Neural cell (in vitro differentiated cells): ENCODE measurements around the gene SPAG16. TPM values are rescaled to one million over a fixed set of nuclear protein-coding genes. Genes with fewer than 3 reads are reported as not detected.
"Not testable (repeated sequence)": the region's sequence is repeated elsewhere in the genome, so short reads cannot be mapped to it uniquely, and the experiment has no call there.

ENCODE experiments used
- H2AFZ ChIP-seq: fragments of 200-600, 300-800 bp; sonication (generic), shearing (Covaris generic); 2 replicates; pipeline ENCODE4 v1.6.0; 2014; ENCODE audit warnings: low read depth, mild to moderate bottlenecking, antibody characterized with exemption, low read length, moderate library complexity
- H3F3A ChIP-seq: fragments of 200-600 bp; shearing (Covaris generic); 2 replicates; pipeline ENCODE4 v1.6.1; 2016; ENCODE audit warnings: mild to moderate bottlenecking, moderate library complexity, mixed read lengths, antibody characterized with exemption, low read length; ENCODE audit not compliant: insufficient read depth, poor library complexity, severe bottlenecking
- H3K27ac ChIP-seq: fragments of 200-600, 300-800 bp; sonication (generic), shearing (Covaris generic); 2 replicates; pipeline ENCODE4 v1.5.1; 2014; ENCODE audit warnings: mild to moderate bottlenecking, low read length, moderate library complexity
- H3K27me3 ChIP-seq: fragments of 300-800, 200-600 bp; sonication (generic), shearing (Covaris generic); 2 replicates; pipeline ENCODE4 v1.6.0; 2014; ENCODE audit warnings: mild to moderate bottlenecking, low read depth, low read length, moderate library complexity; ENCODE audit not compliant: insufficient read depth
- H3K36me3 ChIP-seq: fragments of 300-800, 200-600 bp; sonication (generic), shearing (Covaris generic); 2 replicates; pipeline ENCODE4 v1.5.1; 2014; ENCODE audit warnings: mild to moderate bottlenecking, antibody characterized with exemption, low read length, moderate library complexity; ENCODE audit not compliant: insufficient read depth
- H3K4me2 ChIP-seq: fragments of 300-800, 200-600 bp; sonication (generic), shearing (Covaris generic); 2 replicates; pipeline ENCODE4 v1.6.0; 2014; ENCODE audit warnings: mild to moderate bottlenecking, low read length
- H3K4me3 ChIP-seq: fragments of 300-800, 200-600 bp; sonication (generic), shearing (Covaris generic); 2 replicates; pipeline ENCODE4 v1.5.1; 2014; ENCODE audit warnings: mild to moderate bottlenecking, low read length, moderate library complexity
- H3K79me2 ChIP-seq: fragments of 200-600 bp; shearing (Covaris generic); replicated peaks from 2 replicates; pipeline ENCODE4 v1.6.0; 2014; ENCODE audit warnings: mild to moderate bottlenecking, low read length, moderate library complexity; ENCODE audit not compliant: insufficient read depth
- H3K9ac ChIP-seq: fragments of 300-800, 200-600 bp; sonication (generic), shearing (Covaris generic); 2 replicates; pipeline ENCODE4 v1.6.1; 2016; ENCODE audit warnings: mild to moderate bottlenecking, low read length, mixed read lengths
- H3K9me2 ChIP-seq: fragments of 200-600 bp; shearing (Covaris generic); 2 replicates; pipeline ENCODE4 v1.6.1; 2016; ENCODE audit warnings: mild to moderate bottlenecking, low read length, mixed read lengths; ENCODE audit not compliant: insufficient read depth
- H3K9me3 ChIP-seq: fragments of 200-600, 300-800 bp; sonication (generic), shearing (Covaris generic); 2 replicates; pipeline ENCODE4 v1.6.1; 2016; ENCODE audit warnings: mild to moderate bottlenecking, mixed run types, low read length, moderate library complexity, mixed read lengths
- H4K20me1 ChIP-seq: fragments of 200-600 bp; shearing (Covaris generic); 2 replicates; pipeline ENCODE4 v1.6.1; 2016; ENCODE audit warnings: mild to moderate bottlenecking, mixed run types; ENCODE audit not compliant: insufficient read depth
- CTCF ChIP-seq: fragments of 450-650 bp; IDR thresholded peaks from 2 replicates; pipeline ENCODE4 v1.5.1; 2014; ENCODE audit warnings: antibody characterized with exemption, mild to moderate bottlenecking, moderate library complexity; ENCODE audit not compliant: poor library complexity, severe bottlenecking
- EP300 ChIP-seq: fragments of 450-650 bp; conservative IDR thresholded peaks from 2 replicates; pipeline ENCODE4 v1.6.1; 2014; ENCODE audit warnings: antibody characterized with exemption, mild to moderate bottlenecking, moderate library complexity; ENCODE audit not compliant: poor library complexity, severe bottlenecking
- EZH2 ChIP-seq: fragments of 200-600, 300-800 bp; shearing (Covaris generic), sonication (generic); IDR thresholded peaks from 2 replicates; pipeline ENCODE4 v1.6.1; 2014; ENCODE audit warnings: antibody characterized with exemption, low read length, borderline replicate concordance, mild to moderate bottlenecking; ENCODE audit not compliant: insufficient read depth, poor library complexity, severe bottlenecking
- MXI1 ChIP-seq: fragments of 450-650 bp; conservative IDR thresholded peaks from 2 replicates; pipeline ENCODE4 v1.6.1; 2014; ENCODE audit warnings: antibody characterized with exemption, mild to moderate bottlenecking; ENCODE audit not compliant: poor library complexity, severe bottlenecking
- POLR2AphosphoS5 ChIP-seq: IDR thresholded peaks from 2 replicates; pipeline ENCODE4 v1.6.1; 2012
- RAD21 ChIP-seq: fragments of 450-650 bp; conservative IDR thresholded peaks from 2 replicates; pipeline ENCODE4 v1.6.1; 2014; ENCODE audit warnings: antibody characterized with exemption, mild to moderate bottlenecking, moderate library complexity
- REST ChIP-seq: IDR thresholded peaks from 2 replicates; pipeline ENCODE4 v1.6.1; 2012; ENCODE audit warnings: borderline replicate concordance
- SMC3 ChIP-seq: fragments of 450-650 bp; conservative IDR thresholded peaks from 2 replicates; pipeline ENCODE4 v1.6.1; 2014; ENCODE audit warnings: antibody characterized with exemption, mild to moderate bottlenecking, moderate library complexity; ENCODE audit not compliant: poor library complexity
- TAF1 ChIP-seq: IDR thresholded peaks from 2 replicates; pipeline ENCODE4 v1.6.1; 2012; ENCODE audit warnings: low read depth
- polyA plus RNA-seq: library from polyadenylated mRNA; depleted of rRNA; stranded (reverse); fragments of >200 nt; gene quantifications from 2 replicates; pipeline ENCODE4 v1.2.3, GENCODE V29; 2014

Gene SPAG16
- polyA plus RNA-seq, 1 donor from 2014 or later, result 75.4 TPM

- Histone ChIP-seq H2AFZ (no peak overlapping the region), H3K4me2 (no peak overlapping the region), H3F3A (no peaks in the 10 kb centered on the region), H3K27me3 (no peaks in the 10 kb centered on the region), H3K27ac (no peak overlapping the region), H3K4me3 (no peak overlapping the region), H3K9me3 (no peaks in the 10 kb centered on the region), H3K79me2 (no peaks in the 10 kb centered on the region), H3K9me2 (no peaks in the 10 kb centered on the region), H3K36me3 (no peaks in the 10 kb centered on the region), H3K9ac (no peak overlapping the region), H4K20me1 (no peaks in the 10 kb centered on the region)
- no peak for TF ChIP-seq EP300
- no peak for TF ChIP-seq SMC3
Measured at GRCh38 chr2:213710164-213710563, 425.9 kb downstream of the SPAG16 start.

GRCh38 chr2:213718411-213718810 lies 434.1 kb downstream of the SPAG16 start:
- not testable (repeated sequence) for H4K20me1 ChIP-seq, H3K9me2 ChIP-seq, H2AFZ ChIP-seq, H3K27me3 ChIP-seq, H3K4me2 ChIP-seq, H3K9ac ChIP-seq, H3K4me3 ChIP-seq, H3K27ac ChIP-seq, H3K36me3 ChIP-seq, H3K9me3 ChIP-seq, H3K79me2 ChIP-seq, H3F3A ChIP-seq

- TF ChIP-seq POLR2AphosphoS5 (peak; percentile 24), EP300 (peak; percentile 48), MXI1 (no peak)
- H3K4me3 ChIP-seq, result no peak overlapping the region
- H3K9me3 ChIP-seq, result no peaks in the 10 kb centered on the region
- H4K20me1 ChIP-seq, result no peaks in the 10 kb centered on the region
- H3F3A ChIP-seq, result peaks cover 4% of the 10 kb centered on the region
- no peaks in the 10 kb centered on the region for H3K27me3 ChIP-seq
- H3K79me2 ChIP-seq, result no peaks in the 10 kb centered on the region
- no peak overlapping the region for H3K4me2 ChIP-seq
- peak overlapping the region; percentile 4 for H2AFZ ChIP-seq
- peak overlapping the region; percentile 66 for H3K27ac ChIP-seq
- H3K36me3 ChIP-seq, result no peaks in the 10 kb centered on the region
- H3K9me2 ChIP-seq, result no peaks in the 10 kb centered on the region
- no peak overlapping the region for H3K9ac ChIP-seq
Measured at GRCh38 chr2:213722565-213722964, 438.3 kb downstream of the SPAG16 start.

GRCh38 chr2:213723041-213723560 lies 438.8 kb downstream of the SPAG16 start:
- no peak overlapping the region for H3K4me2 ChIP-seq
- H3K9me3 ChIP-seq, result no peaks in the 10 kb centered on the region
- H3K79me2 ChIP-seq, result no peaks in the 10 kb centered on the region
- H3K9me2 ChIP-seq, result no peaks in the 10 kb centered on the region
- peaks cover 4% of the 10 kb centered on the region for H3F3A ChIP-seq
- no peak overlapping the region for H3K4me3 ChIP-seq
- peak overlapping the region; percentile 4 for H2AFZ ChIP-seq
- H3K36me3 ChIP-seq, result no peaks in the 10 kb centered on the region
- TF ChIP-seq RAD21 (no peak), EZH2 (no peak), TAF1 (no peak), EP300 (no peak), CTCF (no peak), REST (no peak), POLR2AphosphoS5 (no peak), MXI1 (no peak), SMC3 (no peak)
- no peaks in the 10 kb centered on the region for H3K27me3 ChIP-seq
- H3K27ac ChIP-seq, result peak overlapping the region; percentile 43
- no peak overlapping the region for H3K9ac ChIP-seq
- H4K20me1 ChIP-seq, result no peaks in the 10 kb centered on the region
